Suprapubic skin (tissue), 4 donors: ENCODE measurements around the gene LRIG3. TPM values are rescaled to one million over a fixed set of nuclear protein-coding genes. Genes with fewer than 3 reads are reported as not detected.
"Not testable (repeated sequence)": the region's sequence is repeated elsewhere in the genome, so short reads cannot be mapped to it uniquely, and the experiment has no call there.

Experiments used
- DNase-seq, 2 donors: peaks; one replicate each; pipeline ENCODE4 v3.0.0-alpha.2; 2019; ENCODE audit warnings: low spot score in 2 of 2
- H3K27ac ChIP-seq: fragments of 200-600 bp; sonication (generic); one replicate; pipeline ENCODE4 v1.5.1; 2019
- H3K27me3 ChIP-seq: fragments of 200-600 bp; sonication (generic); one replicate; pipeline ENCODE4 v1.5.1; 2019
- H3K36me3 ChIP-seq: fragments of 200-600 bp; sonication (generic); one replicate; pipeline ENCODE4 v1.5.1; 2019
- H3K4me1 ChIP-seq: fragments of 200-600 bp; sonication (generic); one replicate; pipeline ENCODE4 v1.5.1; 2019
- H3K4me3 ChIP-seq: fragments of 200-600 bp; sonication (generic); one replicate; pipeline ENCODE4 v1.5.1; 2019; ENCODE audit warnings: mild to moderate bottlenecking
- H3K9me3 ChIP-seq: fragments of 200-600 bp; sonication (generic); one replicate; pipeline ENCODE4 v1.5.1; 2019
- CTCF ChIP-seq, 2 donors: fragments of 200-600 bp in 1 of 2; fragments of 450-650 bp in 1 of 2; sonication (generic) in 1 of 2; IDR thresholded peaks; one replicate each; pipeline ENCODE4 v1.5.1; 2016 to 2019; ENCODE audit warnings: antibody characterized with exemption in 2 of 2, mild to moderate bottlenecking in 1 of 2, moderate library complexity in 1 of 2
- EP300 ChIP-seq: sonication (generic); formaldehyde crosslinking; IDR thresholded peaks from one replicate; pipeline ENCODE4 v1.6.1; 2017; ENCODE audit warnings: antibody characterized with exemption
- POLR2A ChIP-seq, 2 donors: fragments of 450-650 bp; IDR thresholded peaks; one replicate each; pipeline ENCODE4 v1.6.1; 2017; ENCODE audit warnings: antibody characterized with exemption in 2 of 2, mild to moderate bottlenecking in 2 of 2, moderate library complexity in 2 of 2
- POLR2AphosphoS5 ChIP-seq, 3 donors: sonication (generic); formaldehyde crosslinking; IDR thresholded peaks; one replicate each; pipeline ENCODE4 v1.6.1; 2017; ENCODE audit warnings: antibody characterized with exemption in 3 of 3
- WGBS: methylation state at CpG from one replicate; pipeline ENCODE4 v1.1.5; 2018; 5-methylcytosine and 5-hydroxymethylcytosine counted together
- total RNA-seq, 4 donors: library from RNA; depleted of rRNA; stranded (reverse); fragments of >200 nt; gene quantifications; one replicate each; pipeline ENCODE4 v1.1.0, GENCODE V29; 2016

The LRIG3 gene
- total RNA-seq, 4 donors from 2014 or later, result 56.5 to 225 (median 110) TPM

GRCh38 chr12:58858030-58858429 is 62.3 kb downstream of the LRIG3 start:
- no peak overlapping the region for H3K4me3 ChIP-seq

GRCh38 chr12:58857206-58857605 is 63.1 kb downstream of the LRIG3 start:
- DNase-seq, H3K9me3 ChIP-seq, H3K27ac ChIP-seq, H3K36me3 ChIP-seq, H3K27me3 ChIP-seq, H3K4me3 ChIP-seq: not testable (repeated sequence)
- WGBS, result 25% methylated on average over 1 of the region's 1 CpG
- H3K4me1 ChIP-seq, result peaks cover 11% of the 10 kb centered on the region

More at GRCh38 chr12:58858030-58858429, 62.3 kb downstream of the LRIG3 start:
- TF ChIP-seq CTCF (IDR thresholded peaks at IDR 0.05) (no peak), EP300 (no peak), POLR2A (IDR thresholded peaks at IDR 0.05) (no peak), POLR2AphosphoS5 (IDR thresholded peaks at IDR 0.05) (no peak)
- DNase-seq, result no peak
- H3K27me3 ChIP-seq, result no peaks in the 10 kb centered on the region
- 90% methylated on average over 5 of the region's 5 CpGs for WGBS
- H3K27ac ChIP-seq, result no peak overlapping the region
- H3K9me3 ChIP-seq, result no peaks in the 10 kb centered on the region
- peaks cover 11% of the 10 kb centered on the region for H3K4me1 ChIP-seq
- no peaks in the 10 kb centered on the region for H3K36me3 ChIP-seq

GRCh38 chr12:58855630-58856029 is 64.7 kb downstream of the LRIG3 start:
- WGBS, result 37% methylated on average over 5 of the region's 5 CpGs
- H3K9me3 ChIP-seq, H3K4me3 ChIP-seq, H3K27ac ChIP-seq, DNase-seq, H3K36me3 ChIP-seq, H3K27me3 ChIP-seq: not testable (repeated sequence)
- H3K4me1 ChIP-seq, result peaks cover 11% of the 10 kb centered on the region

GRCh38 chr12:58850826-58851225 is 69.5 kb downstream of the LRIG3 start:
- TF ChIP-seq POLR2A (IDR thresholded peaks at IDR 0.05) (no peak), POLR2AphosphoS5 (IDR thresholded peaks at IDR 0.05) (no peak)
- DNase-seq, result no peak
- no peak overlapping the region for H3K4me3 ChIP-seq
- no peaks in the 10 kb centered on the region for H3K27me3 ChIP-seq
- no peaks in the 10 kb centered on the region for H3K36me3 ChIP-seq
- WGBS, result 89% methylated on average over 3 of the region's 3 CpGs
- H3K27ac ChIP-seq, result no peak overlapping the region
- H3K4me1 ChIP-seq, result peaks cover 5% of the 10 kb centered on the region
- H3K9me3 ChIP-seq, result no peaks in the 10 kb centered on the region

DNA sequence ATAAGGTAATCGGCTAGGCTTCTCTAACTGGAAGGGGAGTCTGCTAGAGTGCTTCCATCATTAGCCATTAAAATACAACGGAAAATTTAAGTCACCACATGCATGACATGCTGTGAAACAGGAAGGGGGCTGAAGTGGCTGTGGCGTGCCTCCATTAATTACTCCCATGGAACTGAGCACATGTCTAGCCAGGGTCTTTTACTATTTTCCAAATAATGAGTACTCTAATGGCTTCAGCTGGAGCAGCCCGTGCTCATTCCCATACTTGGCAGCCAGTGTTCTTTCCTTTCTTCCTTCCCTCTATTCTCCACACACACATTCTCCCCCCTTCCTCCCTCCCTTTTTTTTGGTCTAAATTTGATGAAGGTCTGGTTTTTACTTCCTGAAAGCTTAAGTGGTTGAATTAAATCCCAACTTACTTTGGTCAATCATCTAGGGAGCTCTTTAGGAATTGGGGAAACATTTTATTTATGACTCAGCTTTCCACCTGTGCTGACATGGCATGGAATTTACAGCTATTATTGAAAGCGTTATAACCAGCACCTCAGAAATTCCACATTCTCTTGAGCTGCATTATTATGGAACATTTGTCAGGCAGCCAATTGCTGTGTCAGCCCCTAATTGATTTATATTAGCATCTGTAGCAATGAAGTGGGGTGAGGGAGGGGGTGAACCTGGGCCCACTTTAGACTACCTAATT is 72.3 kb downstream of the LRIG3 start:
- no peak overlapping the region for H3K4me3 ChIP-seq
- no peak overlapping the region for H3K27ac ChIP-seq
- no peaks in the 10 kb centered on the region for H3K9me3 ChIP-seq
- WGBS, result 38% methylated on average over 5 of the region's 5 CpGs
- DNase-seq, result no peak
- TF ChIP-seq CTCF (IDR thresholded peaks at IDR 0.05) (no peak), POLR2AphosphoS5 (IDR thresholded peaks at IDR 0.05) (no peak), POLR2A (IDR thresholded peaks at IDR 0.05) (no peak), EP300 (no peak)
- H3K27me3 ChIP-seq, result no peaks in the 10 kb centered on the region
- H3K4me1 ChIP-seq, result no peaks in the 10 kb centered on the region
- no peaks in the 10 kb centered on the region for H3K36me3 ChIP-seq

GRCh38 chr12:58844161-58844560 is 76.1 kb downstream of the LRIG3 start:
- H3K27me3 ChIP-seq, result no peaks in the 10 kb centered on the region
- WGBS, result 94% methylated on average over 4 of the region's 4 CpGs
- H3K9me3 ChIP-seq, result no peaks in the 10 kb centered on the region
- H3K27ac ChIP-seq, result no peak overlapping the region
- H3K4me1 ChIP-seq, result peaks cover 10% of the 10 kb centered on the region
- TF ChIP-seq EP300 (no peak), CTCF (IDR thresholded peaks at IDR 0.05) (no peak), POLR2A (IDR thresholded peaks at IDR 0.05) (no peak), POLR2AphosphoS5 (IDR thresholded peaks at IDR 0.05) (no peak)
- DNase-seq, result no peak
- H3K36me3 ChIP-seq, result no peaks in the 10 kb centered on the region
- H3K4me3 ChIP-seq, result no peak overlapping the region
